Osteoblast (primary cell): ENCODE results near the gene RIPOR2. TPM values are rescaled to one million over a fixed set of nuclear protein-coding genes. Genes with fewer than 3 reads are reported as not detected.

Experiments used
- DNase-seq: peaks from one replicate; pipeline ENCODE4 v3.0.0; 2011; ENCODE audit warnings: low spot score, mixed read lengths; ENCODE audit not compliant: insufficient read length; ENCODE audit errors: missing footprints
- H2AFZ ChIP-seq: 2 replicates; pipeline ENCODE4 v1.6.0; 2011; ENCODE audit warnings: mild to moderate bottlenecking, low read length
- H3K27ac ChIP-seq: 2 replicates; pipeline ENCODE4 v1.5.1; 2011; ENCODE audit warnings: mild to moderate bottlenecking, low read depth, low read length, moderate library complexity
- H3K27me3 ChIP-seq: 2 replicates; pipeline ENCODE4 v1.6.0; 2012; ENCODE audit warnings: mild to moderate bottlenecking, control low read depth, inconsistent platforms, low read length, moderate library complexity; ENCODE audit not compliant: insufficient read depth
- H3K36me3 ChIP-seq: 2 replicates; pipeline ENCODE4 v1.5.1; 2011; ENCODE audit warnings: mild to moderate bottlenecking, low read length, control low read depth, moderate library complexity; ENCODE audit not compliant: insufficient read depth
- H3K4me1 ChIP-seq: 2 replicates; pipeline ENCODE4 v1.5.1; 2011; ENCODE audit warnings: mild to moderate bottlenecking, low read length, control low read depth, moderate library complexity; ENCODE audit not compliant: insufficient read depth
- H3K4me2 ChIP-seq: 2 replicates; pipeline ENCODE4 v1.6.0; 2011; ENCODE audit warnings: mild to moderate bottlenecking, low read length; ENCODE audit not compliant: insufficient read depth
- H3K4me3 ChIP-seq: fragments of 200-600 bp; sonication (generic); 3 replicates; pipeline ENCODE4 v1.5.1; 2012; ENCODE audit warnings: mild to moderate bottlenecking, low read length, inconsistent platforms; ENCODE audit not compliant: insufficient read depth
- H3K79me2 ChIP-seq: 2 replicates; pipeline ENCODE4 v1.6.0; 2012; ENCODE audit warnings: mild to moderate bottlenecking, low read length, control low read depth, inconsistent platforms; ENCODE audit not compliant: insufficient read depth
- H3K9me3 ChIP-seq: 2 replicates; pipeline ENCODE4 v1.5.1; 2011; ENCODE audit warnings: low read depth, low read length, control low read depth
- H4K20me1 ChIP-seq: 2 replicates; pipeline ENCODE4 v1.6.0; 2012; ENCODE audit warnings: mild to moderate bottlenecking, low read length, control low read depth; ENCODE audit not compliant: insufficient read depth
- CTCF ChIP-seq: IDR thresholded peaks from 2 replicates; pipeline ENCODE4 v1.5.1; 2011; ENCODE audit warnings: mild to moderate bottlenecking, low read depth, low read length, moderate library complexity; ENCODE audit errors: extremely low read depth
- total RNA-seq: library from RNA; depleted of rRNA; stranded (reverse); fragments of >200 nt; gene quantifications from 2 replicates; pipeline ENCODE4 v1.2.3, GENCODE V29; 2012

The RIPOR2 gene
- total RNA-seq, 1 donor = 1.4 TPM

DNA sequence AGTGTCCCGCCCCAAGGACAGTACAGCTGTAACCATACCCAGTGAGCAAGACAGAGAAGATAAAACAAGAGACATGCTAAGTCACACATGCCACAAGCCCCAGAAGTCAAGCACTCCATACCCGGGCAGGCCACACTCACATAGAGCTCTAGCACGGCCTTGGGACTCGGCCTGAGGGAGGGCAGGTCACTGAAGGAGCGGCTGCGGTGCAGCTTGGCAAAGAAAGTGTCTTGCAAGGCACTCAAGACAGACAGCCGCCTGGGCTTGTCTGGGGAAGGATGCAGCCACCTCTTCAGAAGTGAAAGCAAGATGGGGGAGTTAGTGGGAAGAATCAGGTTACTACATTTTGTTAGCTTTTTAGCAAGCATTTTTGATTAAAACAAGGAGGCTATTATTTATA, 88.4 kb downstream of the RIPOR2 start:
- TF ChIP-seq CTCF = no peak

GRCh38 chr6:24845578-24845977, 90.2 kb downstream of the RIPOR2 start:
- no peaks in the 10 kb centered on the region for H3K79me2 ChIP-seq
- no peaks in the 10 kb centered on the region for H4K20me1 ChIP-seq
- no peak overlapping the region for H2AFZ ChIP-seq
- no peaks in the 10 kb centered on the region for H3K9me3 ChIP-seq
- TF ChIP-seq CTCF = no peak
- H3K4me3 ChIP-seq = no peak overlapping the region
- no peaks in the 10 kb centered on the region for H3K4me1 ChIP-seq
- no peaks in the 10 kb centered on the region for H3K27me3 ChIP-seq
- DNase-seq = no peak
- no peak overlapping the region for H3K4me2 ChIP-seq
- no peaks in the 10 kb centered on the region for H3K36me3 ChIP-seq
- no peak overlapping the region for H3K27ac ChIP-seq

More for the DNA sequence above, 88.4 kb downstream of the RIPOR2 start:
- no peaks in the 10 kb centered on the region for H4K20me1 ChIP-seq
- H3K9me3 ChIP-seq = no peaks in the 10 kb centered on the region
- H3K4me2 ChIP-seq = no peak overlapping the region
- no peaks in the 10 kb centered on the region for H3K27me3 ChIP-seq
- H2AFZ ChIP-seq = no peak overlapping the region
- H3K4me3 ChIP-seq = no peak overlapping the region
- H3K36me3 ChIP-seq = no peaks in the 10 kb centered on the region
- H3K4me1 ChIP-seq = no peaks in the 10 kb centered on the region
- no peak overlapping the region for H3K27ac ChIP-seq
- DNase-seq = no peak
- H3K79me2 ChIP-seq = no peaks in the 10 kb centered on the region

- Histone ChIP-seq H2AFZ (no peak overlapping the region), H3K79me2 (no peaks in the 10 kb centered on the region), H3K9me3 (no peaks in the 10 kb centered on the region), H4K20me1 (no peaks in the 10 kb centered on the region), H3K27ac (no peak overlapping the region), H3K36me3 (no peaks in the 10 kb centered on the region), H3K27me3 (no peaks in the 10 kb centered on the region), H3K4me3 (no peak overlapping the region), H3K4me1 (no peaks in the 10 kb centered on the region), H3K4me2 (no peak overlapping the region)
- no peak for TF ChIP-seq CTCF
- DNase-seq = no peak
Observed at GRCh38 chr6:24844903-24845302, 90.9 kb downstream of the RIPOR2 start.

DNA sequence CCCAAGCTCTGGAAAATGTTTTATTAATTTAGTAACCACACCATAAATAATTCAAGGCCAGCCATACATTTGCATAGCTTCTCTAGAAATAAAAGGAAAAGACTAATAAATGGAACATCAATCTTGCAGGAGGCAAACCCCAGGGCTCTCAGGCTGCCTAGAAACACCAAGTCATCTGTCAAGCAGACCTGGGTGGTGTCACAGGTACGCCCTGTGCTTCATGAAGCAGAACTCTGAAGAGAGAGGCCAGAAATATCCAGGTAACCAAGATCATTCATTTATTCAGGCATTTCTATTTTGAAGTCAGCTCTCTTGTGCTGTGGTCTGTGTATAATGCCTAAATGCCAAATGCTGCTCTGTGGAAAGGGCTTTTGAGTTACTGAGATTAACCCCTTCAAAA, 91.7 kb downstream of the RIPOR2 start:
- no peak overlapping the region for H3K4me3 ChIP-seq
- DNase-seq = no peak
- no peak overlapping the region for H3K4me2 ChIP-seq
- H3K79me2 ChIP-seq = no peaks in the 10 kb centered on the region
- no peaks in the 10 kb centered on the region for H3K36me3 ChIP-seq
- H3K9me3 ChIP-seq = no peaks in the 10 kb centered on the region
- H2AFZ ChIP-seq = no peak overlapping the region
- no peak overlapping the region for H3K27ac ChIP-seq
- TF ChIP-seq CTCF = no peak
- H4K20me1 ChIP-seq = no peaks in the 10 kb centered on the region
- H3K27me3 ChIP-seq = no peaks in the 10 kb centered on the region
- H3K4me1 ChIP-seq = peaks cover 1% of the 10 kb centered on the region
